Breast epithelium (tissue), 4 donors: ENCODE measurements around the gene RNU6-9. TPM values are rescaled to one million over a fixed set of nuclear protein-coding genes. Genes with fewer than 3 reads are reported as not detected.
A peak's percentile ranks its signal among the peaks of the same experiment; 100 is the strongest.

Experiments
- DNase-seq, 2 donors: peaks; one replicate each; pipeline ENCODE4 v3.0.0-alpha.2; 2019; ENCODE audit warnings: low spot score in 2 of 2
- H3K27ac ChIP-seq, 2 donors: fragments of 200-600 bp; sonication (generic) in 1 of 2; one replicate each; pipeline ENCODE4 v1.5.1; 2016 to 2019; ENCODE audit warnings: mild to moderate bottlenecking in 1 of 2
- H3K27me3 ChIP-seq, 2 donors: fragments of 200-600 bp; sonication (generic) in 1 of 2; one replicate each; pipeline versions ENCODE4 v1.5.1 to v1.6.0; 2017 to 2019; ENCODE audit warnings: control low read depth in 1 of 2, mild to moderate bottlenecking in 1 of 2
- H3K36me3 ChIP-seq: fragments of 200-600 bp; one replicate; pipeline ENCODE4 v1.5.1; 2019
- H3K4me1 ChIP-seq, 2 donors: fragments of 200-600 bp; sonication (generic); one replicate each; pipeline ENCODE4 v1.5.1; 2016 to 2019; ENCODE audit warnings: control low read depth in 1 of 2
- H3K4me3 ChIP-seq, 3 donors: fragments of 200-600 bp; sonication (generic); 1 replicate in 2 of 3; 2 replicates in 1 of 3; pipeline ENCODE4 v1.5.1; 2016 to 2019; ENCODE audit warnings: mild to moderate bottlenecking in 3 of 3, moderate library complexity in 2 of 3
- H3K9me3 ChIP-seq, 2 donors: fragments of 200-600 bp; sonication (generic) in 1 of 2; one replicate each; pipeline ENCODE4 v1.5.1; 2016 to 2019; ENCODE audit warnings: control low read depth in 1 of 2
- CTCF ChIP-seq, 3 donors: fragments of 450-650 bp; IDR thresholded peaks; one replicate each; pipeline ENCODE4 v1.5.1; 2016 to 2017; ENCODE audit warnings: antibody characterized with exemption in 3 of 3, mild to moderate bottlenecking in 3 of 3, moderate library complexity in 3 of 3
- POLR2A ChIP-seq: fragments of 450-650 bp; IDR thresholded peaks from one replicate; pipeline ENCODE4 v1.6.1; 2016; ENCODE audit warnings: antibody characterized with exemption, mild to moderate bottlenecking, moderate library complexity
- POLR2AphosphoS5 ChIP-seq, 3 donors: sonication (generic); formaldehyde crosslinking; IDR thresholded peaks; one replicate each; pipeline ENCODE4 v1.6.1; 2017; ENCODE audit warnings: antibody characterized with exemption in 3 of 3
- intact Hi-C: fragments of 100-400 bp; cut with DNase I; formaldehyde crosslinking; loops from one replicate; pipeline ENCODE4 v1.15.1; 2023; ENCODE audit warnings: low total_unique reads
- total RNA-seq, 3 donors: library from RNA; depleted of rRNA; stranded (reverse); fragments of >200 nt; gene quantifications; one replicate each; pipeline ENCODE4 v1.1.0, GENCODE V29; 2016

RNU6-9 gene
- total RNA-seq, 3 donors from 2014 or later, result not detected

GRCh38 chr19:941292-942132 is 48.2 kb downstream of the RNU6-9 start:
- DNase-seq, result no peak

DNA sequence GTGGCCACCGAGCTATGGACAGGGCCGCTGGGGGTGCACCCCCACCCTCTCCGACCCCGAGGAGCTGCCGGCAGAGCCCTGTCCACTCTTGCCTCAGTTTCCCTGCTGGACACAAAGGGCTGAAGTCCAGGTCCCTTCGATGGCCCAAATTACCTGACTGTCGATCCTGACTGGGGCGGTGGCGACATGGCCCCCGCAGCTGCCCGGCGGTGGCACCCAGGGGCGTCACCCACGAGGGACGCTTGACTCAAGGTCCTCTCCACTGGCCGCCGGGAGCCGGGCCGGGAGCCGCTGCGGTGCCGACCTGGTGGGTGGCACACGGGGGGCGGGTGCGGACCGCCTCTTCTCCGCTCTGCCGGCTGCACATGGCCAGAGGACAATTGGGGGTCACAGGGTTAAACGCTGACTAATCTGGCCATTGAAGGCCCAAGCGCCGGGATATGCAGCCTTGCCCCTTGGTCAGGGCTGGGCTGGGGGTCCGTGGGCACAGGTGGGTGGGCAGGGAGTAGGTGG is 48.9 kb downstream of the RNU6-9 start:
- peaks cover 0 to 5% of the 10 kb centered on the region in 2 donors for H3K4me1 ChIP-seq
- intact Hi-C loops, result no loop called here
- no peaks in the 10 kb centered on the region for H3K27me3 ChIP-seq
- no peak overlapping the region for H3K4me3 ChIP-seq
- TF ChIP-seq POLR2A (no peak), CTCF (IDR thresholded peaks at IDR 0.05) (no peak), POLR2AphosphoS5 (IDR thresholded peaks at IDR 0.05) (no peak)
- no peaks in the 10 kb centered on the region for H3K36me3 ChIP-seq
- H3K27ac ChIP-seq, result no peak overlapping the region
- no peak for DNase-seq
- no peaks in the 10 kb centered on the region for H3K9me3 ChIP-seq

More at GRCh38 chr19:941292-942132, 48.2 kb downstream of the RNU6-9 start:
- peak overlapping the region in 2 of 3 donors; percentile 52 to 64 for H3K4me3 ChIP-seq
- no peaks in the 10 kb centered on the region for H3K27me3 ChIP-seq
- peak overlapping the region; percentile 76 to 80 for H3K27ac ChIP-seq
- peaks cover 0 to 5% of the 10 kb centered on the region in 2 donors for H3K4me1 ChIP-seq
- H3K36me3 ChIP-seq, result no peaks in the 10 kb centered on the region
- H3K9me3 ChIP-seq, result no peaks in the 10 kb centered on the region
- TF ChIP-seq POLR2A (no peak), POLR2AphosphoS5 (IDR thresholded peaks at IDR 0.05) (peak in 1 of 3 donors; percentile 12), CTCF (IDR thresholded peaks at IDR 0.05) (no peak)
- intact Hi-C loops, result no loop called here

Other genes starting within 250 kb of the RNU6-9 start
- 10 to 100 TPM; 41.1 to 46.5 (median 46.2) TPM for gene RNF126, start 230.3 kb upstream of the RNU6-9 start, total RNA-seq
- gene FSTL3, start 217.1 kb upstream of the RNU6-9 start, total RNA-seq, result 100 to 1,000 TPM in 2 of 3 donors, 10 to 100 TPM in 1; 37.8 to 198 (median 111) TPM
- gene PRSS57, start 198.0 kb upstream of the RNU6-9 start, total RNA-seq, result not detected
- gene PALM, start 184.5 kb upstream of the RNU6-9 start, total RNA-seq, result 10 to 100 TPM; 16.1 to 61.0 (median 35.1) TPM
- 1 to 10 TPM in 2 of 3 donors, under 1 TPM in 1; 0.16 to 3.6 (median 2.5) TPM for gene MISP, start 142.4 kb upstream of the RNU6-9 start, total RNA-seq
- 100 to 1,000 TPM in 2 of 3 donors, 10 to 100 TPM in 1; 92.0 to 147 (median 131) TPM for gene PTBP1, start 96.0 kb upstream of the RNU6-9 start, total RNA-seq
- gene PLPPR3, start 71.5 kb upstream of the RNU6-9 start, total RNA-seq, result 1 to 10 TPM in 2 of 3 donors, not detected in 1; 6.9 to 9.1 TPM
- under 1 TPM in 1 of 3 donors, not detected in 2; 0.29 TPM for gene AZU1, start 65.6 kb upstream of the RNU6-9 start, total RNA-seq
- 1 to 10 TPM in 1 of 3 donors, under 1 TPM in 1, not detected in 1; 0.44 to 1.1 TPM for gene PRTN3, start 52.5 kb upstream of the RNU6-9 start, total RNA-seq
- 1 to 10 TPM in 2 of 3 donors, under 1 TPM in 1; 0.98 to 5.0 (median 1.0) TPM for gene ELANE, start 41.2 kb upstream of the RNU6-9 start, total RNA-seq
- 1,000 to 10,000 TPM in 1 of 3 donors, 100 to 1,000 TPM in 2; 345 to 6,770 (median 797) TPM for gene CFD, start 33.8 kb upstream of the RNU6-9 start, total RNA-seq
- gene MED16, start 297 bp upstream of the RNU6-9 start, total RNA-seq, result 10 to 100 TPM; 14.9 to 33.1 (median 32.8) TPM
- 10 to 100 TPM; 31.8 to 41.6 (median 41.0) TPM for gene R3HDM4, start 19.7 kb downstream of the RNU6-9 start, total RNA-seq
- gene KISS1R, start 23.8 kb downstream of the RNU6-9 start, total RNA-seq, result under 1 TPM in 2 of 3 donors, not detected in 1; 0.15 to 0.33 TPM
- gene ARID3A, start 32.6 kb downstream of the RNU6-9 start, total RNA-seq, result 10 to 100 TPM in 1 of 3 donors, 1 to 10 TPM in 2; 3.5 to 11.1 (median 4.8) TPM
- gene WDR18, start 90.9 kb downstream of the RNU6-9 start, total RNA-seq, result 10 to 100 TPM; 19.2 to 69.2 (median 49.8) TPM
- gene GRIN3B, start 106.9 kb downstream of the RNU6-9 start, total RNA-seq, result 1 to 10 TPM in 1 of 3 donors, not detected in 2; 2.6 TPM
- 100 to 1,000 TPM; 112 to 156 (median 153) TPM for gene TMEM259, start 127.6 kb downstream of the RNU6-9 start, total RNA-seq
- gene RNU6-2, start 128.0 kb downstream of the RNU6-9 start, total RNA-seq, result not detected
- gene CNN2, start 133.1 kb downstream of the RNU6-9 start, total RNA-seq, result 10 to 100 TPM; 70.4 to 74.1 (median 70.7) TPM
- gene ABCA7, start 146.6 kb downstream of the RNU6-9 start, total RNA-seq, result 10 to 100 TPM in 2 of 3 donors, 1 to 10 TPM in 1; 8.0 to 31.8 (median 26.5) TPM
- 10 to 100 TPM; 18.7 to 43.2 (median 23.9) TPM for gene ARHGAP45, start 173.7 kb downstream of the RNU6-9 start, total RNA-seq
- gene POLR2E, start 201.9 kb downstream of the RNU6-9 start, total RNA-seq, result 100 to 1,000 TPM in 1 of 3 donors, 10 to 100 TPM in 2; 65.9 to 175 (median 89.1) TPM
- gene GPX4, start 210.5 kb downstream of the RNU6-9 start, total RNA-seq, result 1,000 to 10,000 TPM in 1 of 3 donors, 100 to 1,000 TPM in 2; 357 to 1,796 (median 492) TPM